H9 (cell line): ENCODE measurements around the gene CENPP. TPM values are rescaled to one million over a fixed set of nuclear protein-coding genes. Genes with fewer than 3 reads are reported as not detected.

ENCODE experiments used
- DNase-seq: peaks from one replicate; pipeline ENCODE4 v3.0.0-alpha.2; 2017
- H2AFZ ChIP-seq: one replicate; pipeline ENCODE4 v1.6.1; 2013; ENCODE audit warnings: mild to moderate bottlenecking, low read length, control low read depth, moderate library complexity
- H2AK5ac ChIP-seq: 2 replicates; pipeline ENCODE4 v1.6.1; 2013; ENCODE audit warnings: low read length, control low read depth, mixed read lengths; ENCODE audit not compliant: insufficient read length
- H2BK120ac ChIP-seq: one replicate; pipeline ENCODE4 v1.6.1; 2013; ENCODE audit warnings: low read depth, mild to moderate bottlenecking, low read length, control low read depth, inconsistent platforms; ENCODE audit not compliant: poor library complexity, severe bottlenecking
- H2BK12ac ChIP-seq: 2 replicates; pipeline ENCODE4 v1.6.1; 2013; ENCODE audit warnings: low read length, control low read depth, mixed read lengths, low read depth; ENCODE audit not compliant: insufficient read length
- H2BK15ac ChIP-seq: 2 replicates; pipeline ENCODE4 v1.6.1; 2013; ENCODE audit warnings: low read depth, low read length, control low read depth
- H2BK20ac ChIP-seq: one replicate; pipeline ENCODE4 v1.6.1; 2013; ENCODE audit warnings: low read depth, mild to moderate bottlenecking, low read length, control low read depth, inconsistent platforms; ENCODE audit not compliant: poor library complexity, severe bottlenecking
- H2BK5ac ChIP-seq: 2 replicates; pipeline ENCODE4 v1.6.1; 2013; ENCODE audit warnings: low read length, control low read depth, mixed read lengths; ENCODE audit not compliant: insufficient read length
- H3K14ac ChIP-seq: 2 replicates; pipeline ENCODE4 v1.6.1; 2013; ENCODE audit warnings: low read length, control low read depth; ENCODE audit not compliant: insufficient read depth
- H3K18ac ChIP-seq: 2 replicates; pipeline ENCODE4 v1.6.1; 2013; ENCODE audit warnings: low read depth, mild to moderate bottlenecking, mixed read lengths, low read length, control low read depth; ENCODE audit not compliant: insufficient read length
- H3K23ac ChIP-seq: 2 replicates; pipeline ENCODE4 v1.6.1; 2013; ENCODE audit warnings: low read length, control low read depth, mixed read lengths, low read depth; ENCODE audit not compliant: insufficient read length
- H3K23me2 ChIP-seq: 2 replicates; pipeline ENCODE4 v1.6.1; 2013; ENCODE audit warnings: low read depth, mild to moderate bottlenecking, mixed read lengths, low read length, control low read depth; ENCODE audit not compliant: insufficient read length, poor library complexity, severe bottlenecking
- H3K27ac ChIP-seq: 2 replicates; pipeline ENCODE4 v1.5.1; 2013; ENCODE audit warnings: low read length, control low read depth, mixed read lengths, low read depth; ENCODE audit not compliant: insufficient read length
- H3K27me3 ChIP-seq: 2 replicates; pipeline ENCODE4 v1.6.1; 2013; ENCODE audit warnings: low read length, control low read depth, inconsistent platforms; ENCODE audit not compliant: insufficient read depth
- H3K4ac ChIP-seq: 2 replicates; pipeline ENCODE4 v1.6.1; 2013; ENCODE audit warnings: low read depth, mild to moderate bottlenecking, control low read depth, inconsistent platforms, low read length, moderate library complexity
- H3K4me1 ChIP-seq: 2 replicates; pipeline ENCODE4 v1.6.1; 2013; ENCODE audit warnings: low read length, control low read depth, inconsistent platforms; ENCODE audit not compliant: insufficient read depth
- H3K4me2 ChIP-seq: 2 replicates; pipeline ENCODE4 v1.6.1; 2013; ENCODE audit warnings: low read length, control low read depth, mixed read lengths; ENCODE audit not compliant: insufficient read length, insufficient read depth
- H3K56ac ChIP-seq: 2 replicates; pipeline ENCODE4 v1.6.1; 2013; ENCODE audit warnings: low read depth, mild to moderate bottlenecking, mixed read lengths, low read length, control low read depth; ENCODE audit not compliant: insufficient read length
- H3K79me1 ChIP-seq: 2 replicates; pipeline ENCODE4 v1.6.1; 2013; ENCODE audit warnings: low read depth, mild to moderate bottlenecking, moderate library complexity, low read length, control low read depth, inconsistent platforms; ENCODE audit not compliant: insufficient read depth, poor library complexity, severe bottlenecking
- H3K79me2 ChIP-seq: 2 replicates; pipeline ENCODE4 v1.6.1; 2013; ENCODE audit warnings: low read length, control low read depth, inconsistent platforms; ENCODE audit not compliant: insufficient read depth
- H3K9ac ChIP-seq: 2 replicates; pipeline ENCODE4 v1.6.1; 2013; ENCODE audit warnings: low read length, control low read depth, mixed read lengths; ENCODE audit not compliant: insufficient read length; ENCODE audit errors: extremely low read depth
- H3K9me3 ChIP-seq: one replicate; pipeline ENCODE4 v1.6.1; 2013; ENCODE audit warnings: low read depth, low read length, inconsistent platforms; ENCODE audit not compliant: control insufficient read depth
- H3T11ph ChIP-seq: one replicate; pipeline ENCODE4 v1.6.1; 2013; ENCODE audit warnings: mild to moderate bottlenecking, low read length, control low read depth, inconsistent platforms
- H4K20me1 ChIP-seq: one replicate; pipeline ENCODE4 v1.6.1; 2013; ENCODE audit not compliant: control insufficient read depth, insufficient read length, insufficient read depth
- H4K5ac ChIP-seq: 2 replicates; pipeline ENCODE4 v1.6.1; 2013; ENCODE audit warnings: low read depth, mild to moderate bottlenecking, mixed read lengths, low read length, control low read depth; ENCODE audit not compliant: insufficient read length
- H4K8ac ChIP-seq: replicated peaks from 2 replicates; pipeline ENCODE4 v1.6.1; 2013; ENCODE audit warnings: low read length, control low read depth, mixed read lengths, low read depth; ENCODE audit not compliant: insufficient read length
- H4K91ac ChIP-seq: 2 replicates; pipeline ENCODE4 v1.6.1; 2013; ENCODE audit warnings: low read depth, mild to moderate bottlenecking, moderate library complexity, mixed read lengths, low read length, control low read depth; ENCODE audit not compliant: insufficient read length
- H3K27ac Mint-ChIP-seq, 3 experiments: 2 replicates in 2 of 3; 3 replicates in 1 of 3; pipeline ENCODE4 v1.8.0; 2020 to 2021; ENCODE audit warnings: mixed read lengths in 3 of 3, mild to moderate bottlenecking in 1 of 3, moderate library complexity in 1 of 3
- H3K27me3 Mint-ChIP-seq: 2 replicates; pipeline ENCODE4 v1.8.0; 2021; ENCODE audit warnings: low read depth, mild to moderate bottlenecking, moderate library complexity, mixed read lengths
- H3K36me3 Mint-ChIP-seq, 3 experiments: 2 replicates in 2 of 3; 3 replicates in 1 of 3; pipeline ENCODE4 v1.8.0; 2020 to 2021; ENCODE audit warnings: low read depth in 3 of 3, mixed read lengths in 3 of 3; ENCODE audit not compliant: insufficient read depth in 1 of 3
- H3K4me1 Mint-ChIP-seq, 2 experiments: 2 replicates each; pipeline ENCODE4 v1.8.0; 2020; ENCODE audit warnings: mixed read lengths in 2 of 2
- H3K4me3 Mint-ChIP-seq, 2 experiments: 2 replicates in 1 of 2; 3 replicates in 1 of 2; pipeline ENCODE4 v1.8.0; 2020 to 2021; ENCODE audit warnings: mild to moderate bottlenecking in 2 of 2, mixed read lengths in 2 of 2, moderate library complexity in 1 of 2
- H3K9me3 Mint-ChIP-seq, 2 experiments: 2 replicates in 1 of 2; 3 replicates in 1 of 2; pipeline ENCODE4 v1.8.0; 2020; ENCODE audit warnings: mild to moderate bottlenecking in 2 of 2, mixed read lengths in 2 of 2, moderate library complexity in 1 of 2
- CTCF ChIP-seq: fragments of 200-600 bp; sonication (generic); conservative IDR thresholded peaks from 3 replicates; pipeline ENCODE4 v1.8.0; 2021; ENCODE audit warnings: antibody characterized with exemption, mild to moderate bottlenecking
- WGBS: extraction: QIAGEN DNeasy Blood & Tissue Kit; methylation state at CpG from one replicate; pipeline ENCODE4 v1.1.7; 2013; ENCODE audit warnings: missing lambda C conversion rate, low lambda C conversion rate, mixed read lengths; ENCODE audit not compliant: insufficient read length; ENCODE audit errors: extremely low coverage; 5-methylcytosine and 5-hydroxymethylcytosine counted together
- total RNA-seq: library from RNA; stranded (reverse); gene quantifications from 2 replicates; pipeline ENCODE4 v1.2.1, GENCODE V29; 2021

The CENPP gene
- total RNA-seq, 1 experiment from 2014 or later: 9.1 TPM

GRCh38 chr9:92494856-92495255 lies 169.1 kb downstream of the CENPP start:
- no peaks in the 10 kb centered on the region for H3K79me2 ChIP-seq
- no peaks in the 10 kb centered on the region for H3K27me3 ChIP-seq
- Mint-ChIP-seq H3K4me1 (peaks cover 5 to 9% of the 10 kb centered on the region in 2 experiments), H3K27ac (no peak overlapping the region), H3K9me3 (no peaks in the 10 kb centered on the region), H3K36me3 (no peaks in the 10 kb centered on the region; a peak in 1 of 7 replicates), H3K27me3 (no peaks in the 10 kb centered on the region), H3K4me3 (no peak overlapping the region)
- H3K27ac ChIP-seq: no peak overlapping the region
- no peak overlapping the region for H3K56ac ChIP-seq
- no peaks in the 10 kb centered on the region for H3K9me3 ChIP-seq
- H2BK20ac ChIP-seq: no peak overlapping the region
- H3T11ph ChIP-seq: no peak overlapping the region
- no peak overlapping the region for H2BK120ac ChIP-seq
- WGBS: no CpG with 5 or more reads among the region's 2 CpGs
- DNase-seq: no peak
- H2BK12ac ChIP-seq: no peak overlapping the region
- no peak overlapping the region for H2AFZ ChIP-seq
- H2BK5ac ChIP-seq: no peak overlapping the region
- no peak overlapping the region for H2AK5ac ChIP-seq
- no peak overlapping the region for H3K4ac ChIP-seq
- no peak overlapping the region for H2BK15ac ChIP-seq
- no peak overlapping the region for H3K14ac ChIP-seq
- no peak for TF ChIP-seq CTCF
- no peak overlapping the region for H3K4me2 ChIP-seq
- no peak overlapping the region for H4K5ac ChIP-seq
- H4K20me1 ChIP-seq: no peaks in the 10 kb centered on the region
- H3K79me1 ChIP-seq: no peaks in the 10 kb centered on the region
- H4K8ac ChIP-seq: no peak overlapping the region
- no peak overlapping the region for H4K91ac ChIP-seq
- no peak overlapping the region for H3K9ac ChIP-seq
- H3K23me2 ChIP-seq: no peaks in the 10 kb centered on the region
- H3K4me1 ChIP-seq: no peaks in the 10 kb centered on the region; the same call in 1 of the 2 replicates
- H3K18ac ChIP-seq: no peak overlapping the region
- H3K23ac ChIP-seq: no peak overlapping the region
